CD4-positive, alpha-beta T cell (primary cell): ENCODE measurements around the gene CTNNA3. TPM values are rescaled to one million over a fixed set of nuclear protein-coding genes. Genes with fewer than 3 reads are reported as not detected.

ENCODE experiments used
- ATAC-seq: fragments of 200-7000 bp; cut with Tn5 transposase; one replicate; pipeline ENCODE4 v1.10.0; 2022; ENCODE audit warnings: mild to moderate bottlenecking; ENCODE audit not compliant: poor library complexity
- CTCF ChIA-PET: fragments of 350-600 bp; sonication (Branson Sonifier 250); formaldehyde crosslinking; loops from one replicate; lab custom pipeline; 2021; ENCODE audit warnings: antibody characterized with exemption, inconsistent platforms; lab: Charles Lee
- POLR2A ChIA-PET: fragments of 350-600 bp; sonication (Branson Sonifier 250); formaldehyde crosslinking; loops from one replicate; lab custom pipeline; 2021; ENCODE audit warnings: antibody characterized with exemption, inconsistent platforms; lab: Charles Lee
- DNase-seq, 14 experiments: peaks; one replicate each; pipeline ENCODE4 v3.0.0-alpha.2; 2013 to 2020; ENCODE audit warnings: mixed read lengths in 2 of 14
- H3K27ac ChIP-seq, 2 donors: one replicate each; pipeline versions ENCODE4 v1.5.1 to v1.7.0; 2013; ENCODE audit warnings: low read length in 2 of 2, low read depth in 1 of 2, mild to moderate bottlenecking in 1 of 2
- H3K27me3 ChIP-seq, 2 experiments: 1 replicate in 1 of 2; 2 replicates in 1 of 2; pipeline versions ENCODE4 v1.6.1 to v1.7.0; 2013; ENCODE audit warnings: low read length in 2 of 2, control low read depth in 1 of 2, mild to moderate bottlenecking in 1 of 2, moderate library complexity in 1 of 2; ENCODE audit not compliant: insufficient read depth in 2 of 2, control insufficient read depth in 1 of 2
- H3K36me3 ChIP-seq: one replicate; pipeline ENCODE4 v1.6.1; 2013; ENCODE audit warnings: low read length, control low read depth; ENCODE audit not compliant: insufficient read depth
- H3K4me1 ChIP-seq: one replicate; pipeline ENCODE4 v1.6.1; 2013; ENCODE audit warnings: low read length, control low read depth; ENCODE audit not compliant: insufficient read depth
- H3K4me3 ChIP-seq: one replicate; pipeline ENCODE4 v1.5.1; 2013; ENCODE audit warnings: mild to moderate bottlenecking, low read length, moderate library complexity
- H3K9me3 ChIP-seq, 2 experiments: 1 replicate in 1 of 2; 2 replicates in 1 of 2; pipeline versions ENCODE4 v1.6.1 to v1.7.0; 2013; ENCODE audit warnings: low read length in 2 of 2, mild to moderate bottlenecking in 2 of 2, control low read depth in 1 of 2, moderate library complexity in 1 of 2; ENCODE audit not compliant: control insufficient read depth in 1 of 2, insufficient read depth in 1 of 2
- H3K27ac Mint-ChIP-seq: one replicate; pipeline ENCODE4 v1.8.0; 2020; ENCODE audit warnings: mixed read lengths
- H3K27me3 Mint-ChIP-seq: one replicate; pipeline ENCODE4 v1.8.0; 2021; ENCODE audit warnings: mixed read lengths
- H3K36me3 Mint-ChIP-seq: one replicate; pipeline ENCODE4 v1.8.0; 2021; ENCODE audit warnings: low read depth, mixed read lengths
- H3K4me1 Mint-ChIP-seq: one replicate; pipeline ENCODE4 v1.8.0; 2021; ENCODE audit warnings: low read depth, mixed read lengths
- H3K4me3 Mint-ChIP-seq: one replicate; pipeline ENCODE4 v1.8.0; 2020; ENCODE audit warnings: mild to moderate bottlenecking, mixed read lengths
- H3K9me3 Mint-ChIP-seq: one replicate; pipeline ENCODE4 v1.8.0; 2020; ENCODE audit warnings: mixed read lengths
- intact Hi-C, 2 experiments: fragments of 100-400 bp; cut with DNase I in 1 of 2; cut with micrococcal nuclease in 1 of 2; formaldehyde crosslinking; loops; one replicate each; pipeline versions ENCODE4 v1.15.1 to v1.9.0; 2023 to 2025; cut with DNase I, micrococcal nuclease
- total RNA-seq, 174 experiments: library from RNA in 2 of 174; stranded (reverse) in 2 of 174; gene quantifications; one replicate each; pipeline ENCODE4 v1.2.3 and lab custom pipeline; 2021 to 2026
- TF ChIP-seq, protein P1 (sequence below): fragments of 200-600 bp; IDR thresholded peaks from one replicate; pipeline ENCODE4 v1.8.0; 2022; ENCODE audit warnings: antibody characterized with exemption, mild to moderate bottlenecking

Gene CTNNA3
- total RNA-seq, 2 experiments from 2014 or later, result 0.80 TPM; not detected in 1

DNA sequence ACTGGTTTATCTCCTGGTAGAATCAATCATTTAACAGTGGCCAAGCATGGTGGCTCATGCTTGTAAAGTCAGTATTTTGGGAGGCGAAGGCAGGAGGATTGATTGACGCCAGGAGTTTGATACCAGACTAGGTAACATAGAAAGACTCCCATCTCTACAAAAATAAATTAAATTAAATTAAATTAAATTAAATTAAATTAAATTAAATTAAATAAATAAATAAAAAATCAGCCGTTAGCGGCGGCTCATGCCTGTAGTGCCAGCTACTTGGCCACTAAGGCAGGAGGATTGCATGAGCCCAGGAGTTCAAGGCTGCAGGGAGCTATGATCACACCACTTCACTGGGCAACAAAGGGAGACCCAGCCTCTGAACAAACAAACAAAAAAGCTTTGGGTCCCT is 427.8 kb downstream of the CTNNA3 start:
- ChIA-PET POLR2A (no interaction called here), CTCF (no interaction called here)
- H3K27ac ChIP-seq, result no peak overlapping the region
- Mint-ChIP-seq H3K27ac (no peak overlapping the region), H3K36me3 (no peaks in the 10 kb centered on the region), H3K4me3 (no peak overlapping the region), H3K4me1 (no peaks in the 10 kb centered on the region), H3K9me3 (no peaks in the 10 kb centered on the region), H3K27me3 (no peaks in the 10 kb centered on the region)
- TF ChIP-seq, protein P1, sequence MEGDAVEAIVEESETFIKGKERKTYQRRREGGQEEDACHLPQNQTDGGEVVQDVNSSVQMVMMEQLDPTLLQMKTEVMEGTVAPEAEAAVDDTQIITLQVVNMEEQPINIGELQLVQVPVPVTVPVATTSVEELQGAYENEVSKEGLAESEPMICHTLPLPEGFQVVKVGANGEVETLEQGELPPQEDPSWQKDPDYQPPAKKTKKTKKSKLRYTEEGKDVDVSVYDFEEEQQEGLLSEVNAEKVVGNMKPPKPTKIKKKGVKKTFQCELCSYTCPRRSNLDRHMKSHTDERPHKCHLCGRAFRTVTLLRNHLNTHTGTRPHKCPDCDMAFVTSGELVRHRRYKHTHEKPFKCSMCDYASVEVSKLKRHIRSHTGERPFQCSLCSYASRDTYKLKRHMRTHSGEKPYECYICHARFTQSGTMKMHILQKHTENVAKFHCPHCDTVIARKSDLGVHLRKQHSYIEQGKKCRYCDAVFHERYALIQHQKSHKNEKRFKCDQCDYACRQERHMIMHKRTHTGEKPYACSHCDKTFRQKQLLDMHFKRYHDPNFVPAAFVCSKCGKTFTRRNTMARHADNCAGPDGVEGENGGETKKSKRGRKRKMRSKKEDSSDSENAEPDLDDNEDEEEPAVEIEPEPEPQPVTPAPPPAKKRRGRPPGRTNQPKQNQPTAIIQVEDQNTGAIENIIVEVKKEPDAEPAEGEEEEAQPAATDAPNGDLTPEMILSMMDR, result no peak
- no peaks in the 10 kb centered on the region for H3K36me3 ChIP-seq
- ATAC-seq (no peak), DNase-seq (no peak)
- H3K27me3 ChIP-seq, result no peaks in the 10 kb centered on the region
- H3K4me3 ChIP-seq, result no peak overlapping the region
- intact Hi-C loops, result no loop called here
- no peaks in the 10 kb centered on the region for H3K9me3 ChIP-seq
- H3K4me1 ChIP-seq, result no peaks in the 10 kb centered on the region

DNA sequence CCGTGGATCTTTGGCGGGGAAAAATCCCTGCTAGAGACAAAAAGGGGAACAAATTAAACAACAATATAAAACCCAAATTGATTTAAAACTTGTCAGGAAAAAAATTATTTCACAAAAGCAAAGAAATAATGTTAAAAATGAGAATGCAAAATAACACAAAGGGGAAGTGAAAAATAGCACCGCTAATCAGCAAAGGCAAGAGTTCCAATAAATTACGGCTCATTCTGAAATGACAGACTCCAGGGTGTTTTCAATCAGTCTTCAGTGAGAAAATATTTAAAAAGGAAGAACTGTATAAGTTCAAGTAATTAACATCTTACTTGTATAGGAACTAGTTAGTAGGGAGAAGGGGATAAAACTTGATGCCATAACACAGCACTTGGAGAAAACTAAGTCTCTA is 433.3 kb downstream of the CTNNA3 start:
- H3K27me3 ChIP-seq, result no peaks in the 10 kb centered on the region
- H3K27ac ChIP-seq, result no peak overlapping the region
- H3K4me1 ChIP-seq, result no peaks in the 10 kb centered on the region
- CTCF ChIA-PET, result no interaction called here
- Mint-ChIP-seq H3K9me3 (no peaks in the 10 kb centered on the region), H3K36me3 (no peaks in the 10 kb centered on the region), H3K27ac (no peak overlapping the region), H3K4me3 (no peak overlapping the region), H3K4me1 (no peaks in the 10 kb centered on the region), H3K27me3 (peaks cover 8% of the 10 kb centered on the region)
- H3K4me3 ChIP-seq, result no peak overlapping the region
- no peak for ATAC-seq
- no peak for DNase-seq
- H3K9me3 ChIP-seq, result no peaks in the 10 kb centered on the region
- no peaks in the 10 kb centered on the region for H3K36me3 ChIP-seq
- POLR2A ChIA-PET, result no interaction called here
- intact Hi-C loops, result no loop called here
- TF ChIP-seq, protein P1, result no peak

DNA sequence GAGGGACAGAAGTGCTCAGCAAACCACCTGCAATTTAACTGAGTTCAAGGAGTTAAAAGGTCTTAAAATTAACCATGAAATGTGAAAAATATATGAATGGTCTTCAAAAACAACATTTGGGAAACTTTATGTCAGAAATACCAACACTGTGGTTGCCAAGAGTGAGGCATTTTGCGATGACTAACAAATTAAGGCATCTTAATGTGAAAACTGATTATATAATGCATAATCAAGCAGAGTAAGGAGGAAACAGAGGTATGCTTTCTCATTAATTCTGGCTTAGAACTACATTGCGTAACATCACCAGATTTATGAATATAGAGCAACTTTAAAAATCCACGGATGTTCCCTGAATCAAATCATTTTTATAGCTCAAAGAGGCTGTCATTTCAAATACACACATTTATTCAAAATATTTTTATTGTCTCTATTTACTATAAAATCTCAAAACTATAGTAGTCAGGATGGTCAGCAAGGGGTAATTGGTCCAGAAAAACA is 434.6 kb downstream of the CTNNA3 start:
- no peaks in the 10 kb centered on the region for H3K4me1 ChIP-seq
- Mint-ChIP-seq H3K9me3 (no peaks in the 10 kb centered on the region), H3K4me3 (no peak overlapping the region), H3K27me3 (peaks cover 8% of the 10 kb centered on the region), H3K4me1 (no peaks in the 10 kb centered on the region), H3K27ac (no peak overlapping the region), H3K36me3 (no peaks in the 10 kb centered on the region)
- no peak overlapping the region for H3K4me3 ChIP-seq
- no peaks in the 10 kb centered on the region for H3K9me3 ChIP-seq
- H3K36me3 ChIP-seq, result no peaks in the 10 kb centered on the region
- H3K27ac ChIP-seq, result no peak overlapping the region
- TF ChIP-seq, protein P1, result no peak
- no peak for DNase-seq
- CTCF ChIA-PET, result no interaction called here
- ATAC-seq, result no peak
- no peaks in the 10 kb centered on the region for H3K27me3 ChIP-seq
- intact Hi-C loops, result no loop called here
- POLR2A ChIA-PET, result no interaction called here
